Activated CD8-positive, alpha-beta memory T cell treated with anti-CD3 and anti-CD28 coated beads, Interleukin-2, amount 10 ng/mL, durations not matched to agents 7 days and 5 days (primary cell): ENCODE data around the gene SHOC2. TPM values are rescaled to one million over a fixed set of nuclear protein-coding genes. Genes with fewer than 3 reads are reported as not detected.
"Not testable (repeated sequence)": the region's sequence is repeated elsewhere in the genome, so short reads cannot be mapped to it uniquely, and the experiment has no call there.

Experiments used
- ATAC-seq: fragments of 150-1000 bp; cut with Tn5 transposase; one replicate; pipeline ENCODE4 v1.10.0; 2021; ENCODE audit warnings: moderate library complexity
- CTCF ChIA-PET: fragments of 350-600 bp; sonication (Branson Sonifier 250); formaldehyde crosslinking; loops from one replicate; lab custom pipeline; 2021; ENCODE audit warnings: antibody characterized with exemption; lab: Charles Lee
- DNase-seq: peaks from one replicate; pipeline ENCODE4 v3.0.0-alpha.2; 2020
- H3K27ac Mint-ChIP-seq: one replicate; pipeline ENCODE4 v1.8.0; 2021; ENCODE audit warnings: mild to moderate bottlenecking, mixed read lengths
- H3K27me3 Mint-ChIP-seq: one replicate; pipeline ENCODE4 v1.8.0; 2021; ENCODE audit warnings: mixed read lengths
- H3K36me3 Mint-ChIP-seq: one replicate; pipeline ENCODE4 v1.8.0; 2021; ENCODE audit warnings: mild to moderate bottlenecking, mixed read lengths
- H3K4me1 Mint-ChIP-seq: one replicate; pipeline ENCODE4 v1.8.0; 2021; ENCODE audit warnings: mixed read lengths
- H3K4me3 Mint-ChIP-seq: one replicate; pipeline ENCODE4 v1.8.0; 2021; ENCODE audit warnings: mild to moderate bottlenecking, moderate library complexity, mixed read lengths
- H3K9me3 Mint-ChIP-seq: one replicate; pipeline ENCODE4 v1.8.0; 2022; ENCODE audit warnings: low read depth, mixed read lengths
- total RNA-seq, 2 experiments: library from RNA; stranded (reverse); gene quantifications; one replicate each; pipeline ENCODE4 v1.2.3, GENCODE V29; 2021

The SHOC2 gene
- total RNA-seq, 2 experiments from 2014 or later: 39.3 to 43.2 TPM

- Mint-ChIP-seq H3K27ac (no peak overlapping the region), H3K9me3 (no peaks in the 10 kb centered on the region), H3K4me1 (peaks cover 12% of the 10 kb centered on the region), H3K36me3 (peaks cover 15% of the 10 kb centered on the region), H3K4me3 (no peak overlapping the region), H3K27me3 (no peaks in the 10 kb centered on the region)
- CTCF ChIA-PET: interaction anchor here (0.9 to 1.8 kb wide), 4 partner anchors 11 to 19 kb away, joined by 3 to 4 read pairs (median 4); no protein-coding TSS in a partner anchor
- ATAC-seq (no peak), DNase-seq (no peak)
These were observed 7.0 kb upstream of the SHOC2 start for GRCh38 chr10:110912374-110912773.

DNA sequence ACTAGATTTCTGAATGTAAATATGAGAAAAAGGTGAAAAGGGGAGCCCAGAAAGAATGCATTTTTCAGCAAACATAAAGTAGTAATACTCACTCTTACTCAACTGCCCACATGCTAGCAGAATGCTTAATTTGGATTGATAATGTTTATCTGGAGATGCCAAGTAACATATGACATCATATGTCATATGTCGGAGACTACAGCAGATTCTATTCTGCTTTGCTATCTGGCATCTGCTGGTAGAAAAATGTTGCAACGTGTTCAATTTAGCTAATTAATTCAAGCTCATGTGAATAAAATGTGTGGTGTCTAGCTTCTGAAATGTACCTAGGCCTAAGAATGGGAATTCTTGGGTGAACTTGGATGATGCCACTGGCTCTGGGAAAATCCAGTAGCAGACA, 5.0 kb upstream of the SHOC2 start:
- ATAC-seq (no peak), DNase-seq (no peak)
- H3K9me3 Mint-ChIP-seq: no peaks in the 10 kb centered on the region
- no peaks in the 10 kb centered on the region for H3K27me3 Mint-ChIP-seq
- peaks cover 15% of the 10 kb centered on the region for H3K36me3 Mint-ChIP-seq
- H3K27ac Mint-ChIP-seq: no peak overlapping the region
- CTCF ChIA-PET: interaction anchor here (1.6 kb wide), 1 partner anchor 13 kb away, joined by 3 read pairs; no protein-coding TSS in a partner anchor
- H3K4me3 Mint-ChIP-seq: no peak overlapping the region
- H3K4me1 Mint-ChIP-seq: peaks cover 21% of the 10 kb centered on the region

DNA sequence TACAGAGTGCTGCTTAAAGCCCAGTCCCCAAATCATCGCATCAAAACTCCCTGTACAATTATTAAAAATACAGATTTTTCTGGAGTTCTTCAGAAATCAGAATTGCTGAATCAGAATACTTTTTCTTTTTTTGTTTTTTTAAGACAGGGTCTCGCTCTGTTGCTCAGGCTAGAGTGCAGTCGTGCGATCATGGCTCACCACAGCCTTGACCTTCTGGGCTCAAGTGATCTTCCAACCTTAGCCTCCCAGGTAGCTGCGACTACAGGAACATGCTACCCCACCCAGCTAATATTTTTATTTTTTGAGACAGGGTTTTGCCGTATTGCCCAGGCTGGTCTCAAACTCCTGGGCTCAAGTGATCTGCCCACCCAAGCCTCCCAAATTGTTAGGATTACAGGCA, 4.4 kb upstream of the SHOC2 start:
- Mint-ChIP-seq H3K36me3 (peaks cover 15% of the 10 kb centered on the region), H3K9me3 (no peaks in the 10 kb centered on the region), H3K27ac (no peak overlapping the region), H3K4me3 (no peak overlapping the region), H3K27me3 (no peaks in the 10 kb centered on the region), H3K4me1 (peaks cover 21% of the 10 kb centered on the region)
- no peak for DNase-seq
- CTCF ChIA-PET: no interaction called here
- ATAC-seq: no peak

DNA sequence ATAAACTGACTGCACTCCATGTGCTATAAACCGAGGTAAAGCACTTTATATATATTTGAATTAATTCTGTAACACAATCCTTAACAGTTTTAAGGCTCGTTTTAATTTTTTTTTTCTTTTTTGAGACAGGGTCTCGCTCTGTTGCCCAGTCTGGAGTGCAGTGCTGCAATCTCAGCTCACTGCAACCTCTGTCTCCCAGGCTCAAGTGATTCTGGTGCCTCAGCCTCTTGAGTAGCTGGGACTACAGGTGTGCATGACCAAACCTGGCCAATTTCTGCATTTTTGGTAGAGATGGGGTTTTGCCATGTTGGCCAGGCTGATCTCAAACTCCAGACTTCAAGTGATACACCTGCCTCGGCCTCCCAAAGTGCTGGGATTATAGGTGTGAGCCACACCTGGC, 3.8 kb upstream of the SHOC2 start:
- peaks cover 21% of the 10 kb centered on the region for H3K4me1 Mint-ChIP-seq
- CTCF ChIA-PET, H3K4me3 Mint-ChIP-seq, ATAC-seq, H3K27ac Mint-ChIP-seq, DNase-seq, H3K9me3 Mint-ChIP-seq, H3K27me3 Mint-ChIP-seq: not testable (repeated sequence)
- peaks cover 14% of the 10 kb centered on the region for H3K36me3 Mint-ChIP-seq

- H3K27ac Mint-ChIP-seq: no peak overlapping the region
- CTCF ChIA-PET: interaction anchor here (0.9 to 3.8 kb wide), 5 partner anchors 20 to 306 kb away, joined by 3 to 15 read pairs (median 4); no protein-coding TSS in a partner anchor
- no peaks in the 10 kb centered on the region for H3K27me3 Mint-ChIP-seq
- no peak for ATAC-seq
- no peak overlapping the region for H3K4me3 Mint-ChIP-seq
- no peaks in the 10 kb centered on the region for H3K9me3 Mint-ChIP-seq
- peaks cover 9% of the 10 kb centered on the region for H3K36me3 Mint-ChIP-seq
- H3K4me1 Mint-ChIP-seq: peaks cover 27% of the 10 kb centered on the region
- no peak for DNase-seq
These were observed 2.7 kb upstream of the SHOC2 start for GRCh38 chr10:110916554-110917346.

DNA sequence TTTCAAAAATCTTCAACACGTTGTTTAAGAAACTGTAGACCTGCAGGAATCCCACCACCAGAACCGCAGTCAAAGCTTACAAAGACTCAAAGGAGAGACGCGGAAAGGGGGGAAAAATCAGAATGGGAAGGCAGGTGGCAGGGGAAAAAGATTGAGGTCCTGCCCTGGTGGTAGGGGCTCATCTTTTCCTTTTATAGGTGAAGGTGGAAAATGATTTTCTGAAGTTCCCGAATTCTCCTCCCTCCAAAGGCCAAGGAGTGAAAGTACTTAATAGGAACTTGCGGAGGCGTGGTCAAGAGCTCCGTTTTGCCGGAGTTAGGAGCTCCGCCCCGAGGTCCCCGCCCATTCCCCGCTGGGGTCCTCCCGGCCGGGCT, 1.1 kb upstream of the SHOC2 start:
- Mint-ChIP-seq H3K27ac (peak overlapping the region; percentile 80), H3K9me3 (no peaks in the 10 kb centered on the region), H3K4me3 (peak overlapping the region; percentile 82), H3K36me3 (peaks cover 7% of the 10 kb centered on the region), H3K4me1 (peaks cover 35% of the 10 kb centered on the region), H3K27me3 (no peaks in the 10 kb centered on the region)
- peak; percentile 96 for DNase-seq
- CTCF ChIA-PET: interaction anchor here (0.6 to 3.8 kb wide), 10 partner anchors 9 to 308 kb away, joined by 3 to 15 read pairs (median 3); no protein-coding TSS in a partner anchor
- ATAC-seq: no peak

- no peak for DNase-seq
- ATAC-seq: peak; percentile 91
- H3K27me3 Mint-ChIP-seq: no peaks in the 10 kb centered on the region
- CTCF ChIA-PET: interaction anchor here (0.6 to 3.8 kb wide), 14 partner anchors 8 to 1009 kb away, joined by 3 to 15 read pairs (median 3); no protein-coding TSS in a partner anchor
- H3K36me3 Mint-ChIP-seq: peaks cover 7% of the 10 kb centered on the region
- H3K4me3 Mint-ChIP-seq: peak within 1 kb of the TSS; percentile 82
- H3K9me3 Mint-ChIP-seq: no peaks in the 10 kb centered on the region
- H3K4me1 Mint-ChIP-seq: peaks cover 39% of the 10 kb centered on the region
- H3K27ac Mint-ChIP-seq: peak within 1 kb of the TSS; percentile 99
These were observed 608 bp upstream of the SHOC2 start, which contains the start of gene BBIP1 for GRCh38 chr10:110918643-110919348. Gene BBIP1, minus strand, starts transcription at chr10:110919180. Its CDS starts 1,023 bp downstream, at chr10:110918157.

- Mint-ChIP-seq H3K27me3 (no peaks in the 10 kb centered on the region), H3K27ac (peak overlapping the region; percentile 81), H3K4me1 (peaks cover 47% of the 10 kb centered on the region), H3K9me3 (no peaks in the 10 kb centered on the region), H3K4me3 (peak overlapping the region; percentile 82), H3K36me3 (peaks cover 10% of the 10 kb centered on the region)
- ATAC-seq: no peak
- CTCF ChIA-PET: no interaction called here
- DNase-seq: peak; percentile 55
These were observed 822 bp downstream of the SHOC2 start for GRCh38 chr10:110919971-110920881.

DNA sequence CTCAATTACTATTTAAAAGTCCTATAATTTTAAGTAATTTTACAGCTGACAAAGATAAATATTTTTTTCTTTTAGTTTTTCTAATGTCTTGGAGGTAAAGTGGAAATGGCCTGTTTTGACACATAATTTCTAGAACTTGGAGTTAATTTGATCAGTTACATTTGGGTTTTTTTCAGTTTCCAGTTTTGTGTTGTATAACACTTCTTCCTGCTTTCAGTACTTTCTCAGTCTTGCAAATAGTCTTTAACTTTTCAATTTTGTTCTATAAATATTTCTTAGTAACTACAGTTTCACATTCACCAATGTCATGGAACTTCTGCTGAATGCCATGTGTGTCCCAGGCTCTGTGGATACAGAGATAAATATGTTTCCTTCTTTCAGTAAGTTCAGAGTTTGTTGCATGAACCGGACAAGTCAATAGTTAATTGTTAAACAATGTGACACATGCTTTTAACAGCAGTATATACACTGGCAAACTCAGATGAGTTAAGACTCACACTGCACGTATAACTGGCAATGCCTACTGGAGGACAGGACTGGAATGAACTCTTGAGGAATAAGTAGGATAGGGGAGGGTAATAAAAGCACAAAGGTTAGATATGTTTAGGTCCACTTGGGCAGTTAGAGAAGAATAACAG, 4.6 kb downstream of the SHOC2 start:
- Mint-ChIP-seq H3K4me1 (peaks cover 36% of the 10 kb centered on the region), H3K4me3 (no peak overlapping the region), H3K36me3 (peaks cover 11% of the 10 kb centered on the region), H3K27me3 (no peaks in the 10 kb centered on the region), H3K27ac (no peak overlapping the region), H3K9me3 (no peaks in the 10 kb centered on the region)
- CTCF ChIA-PET: no interaction called here
- ATAC-seq: no peak
- DNase-seq: no peak

- no peaks in the 10 kb centered on the region for H3K27me3 Mint-ChIP-seq
- H3K9me3 Mint-ChIP-seq: no peaks in the 10 kb centered on the region
- H3K36me3 Mint-ChIP-seq: peaks cover 11% of the 10 kb centered on the region
- ATAC-seq (no peak), DNase-seq (no peak)
- no peak overlapping the region for H3K4me3 Mint-ChIP-seq
- no peak overlapping the region for H3K27ac Mint-ChIP-seq
- CTCF ChIA-PET: interaction anchor here (0.8 to 1.4 kb wide), 4 partner anchors 9 to 181 kb away, joined by 3 to 4 read pairs (median 3); no protein-coding TSS in a partner anchor
- H3K4me1 Mint-ChIP-seq: peaks cover 25% of the 10 kb centered on the region
These were observed 8.1 kb downstream of the SHOC2 start for GRCh38 chr10:110927461-110927860.

GRCh38 chr10:110931769-110932381, 12.5 kb downstream of the SHOC2 start:
- Mint-ChIP-seq H3K4me1 (peaks cover 2% of the 10 kb centered on the region), H3K36me3 (peaks cover 7% of the 10 kb centered on the region), H3K27ac (no peak overlapping the region), H3K27me3 (no peaks in the 10 kb centered on the region), H3K4me3 (no peak overlapping the region), H3K9me3 (no peaks in the 10 kb centered on the region)
- DNase-seq (no peak), ATAC-seq (no peak)
- CTCF ChIA-PET: no interaction called here

GRCh38 chr10:110932505-110933180, 13.2 kb downstream of the SHOC2 start:
- H3K4me3 Mint-ChIP-seq: no peak overlapping the region
- DNase-seq: no peak
- CTCF ChIA-PET: no interaction called here
- no peaks in the 10 kb centered on the region for H3K9me3 Mint-ChIP-seq
- no peak for ATAC-seq
- no peaks in the 10 kb centered on the region for H3K27me3 Mint-ChIP-seq
- no peaks in the 10 kb centered on the region for H3K4me1 Mint-ChIP-seq
- no peak overlapping the region for H3K27ac Mint-ChIP-seq
- H3K36me3 Mint-ChIP-seq: peaks cover 13% of the 10 kb centered on the region
